Activated naive CD8-positive, alpha-beta T cell (primary cell): ENCODE data around the gene RSRC2.
"Not testable (repeated sequence)": the region's sequence is repeated elsewhere in the genome, so short reads cannot be mapped to it uniquely, and the experiment has no call there.

ENCODE experiments used
- H3K27ac Mint-ChIP-seq: one replicate; pipeline ENCODE4 v1.8.0; 2021; ENCODE audit warnings: mixed read lengths
- H3K27me3 Mint-ChIP-seq: one replicate; pipeline ENCODE4 v1.8.0; 2021; ENCODE audit warnings: mixed read lengths
- H3K36me3 Mint-ChIP-seq: one replicate; pipeline ENCODE4 v1.8.0; 2021; ENCODE audit warnings: mixed read lengths
- H3K4me1 Mint-ChIP-seq: one replicate; pipeline ENCODE4 v1.8.0; 2021; ENCODE audit warnings: low read depth, mixed read lengths
- H3K4me3 Mint-ChIP-seq: one replicate; pipeline ENCODE4 v1.8.0; 2021; ENCODE audit warnings: mild to moderate bottlenecking, mixed read lengths
- H3K9me3 Mint-ChIP-seq: one replicate; pipeline ENCODE4 v1.8.0; 2021; ENCODE audit warnings: low read depth, mixed read lengths

The RSRC2 gene

GRCh38 chr12:122528992-122529391 is 2.3 kb upstream of the RSRC2 start:
- Mint-ChIP-seq H3K4me1 (peaks cover 10% of the 10 kb centered on the region), H3K4me3 (peak overlapping the region; percentile 5), H3K27me3 (no peaks in the 10 kb centered on the region), H3K36me3 (peaks cover 9% of the 10 kb centered on the region), H3K27ac (no peak overlapping the region), H3K9me3 (no peaks in the 10 kb centered on the region)

GRCh38 chr12:122528582-122528981 is 1.8 kb upstream of the RSRC2 start:
- Mint-ChIP-seq H3K27me3 (no peaks in the 10 kb centered on the region), H3K36me3 (peaks cover 9% of the 10 kb centered on the region), H3K27ac (no peak overlapping the region)

GRCh38 chr12:122527478-122527944 is 775 bp upstream of the RSRC2 start:
- peaks cover 22% of the 10 kb centered on the region for H3K4me1 Mint-ChIP-seq
- no peak overlapping the region for H3K4me3 Mint-ChIP-seq
- H3K36me3 Mint-ChIP-seq: peaks cover 13% of the 10 kb centered on the region
- H3K27ac Mint-ChIP-seq: no peak overlapping the region
- no peaks in the 10 kb centered on the region for H3K27me3 Mint-ChIP-seq
- no peaks in the 10 kb centered on the region for H3K9me3 Mint-ChIP-seq

More at GRCh38 chr12:122528582-122528981, 1.8 kb upstream of the RSRC2 start:
- no peaks in the 10 kb centered on the region for H3K9me3 Mint-ChIP-seq
- peaks cover 14% of the 10 kb centered on the region for H3K4me1 Mint-ChIP-seq
- H3K4me3 Mint-ChIP-seq: peak overlapping the region; percentile 5

- H3K27me3 Mint-ChIP-seq: no peaks in the 10 kb centered on the region
- H3K36me3 Mint-ChIP-seq: peaks cover 15% of the 10 kb centered on the region
- H3K27ac Mint-ChIP-seq: peak overlapping the region; percentile 87
- H3K4me3 Mint-ChIP-seq: peak overlapping the region; percentile 97
- no peaks in the 10 kb centered on the region for H3K9me3 Mint-ChIP-seq
- H3K4me1 Mint-ChIP-seq: peaks cover 46% of the 10 kb centered on the region
These were observed 2.7 kb downstream of the RSRC2 start for GRCh38 chr12:122523846-122524718.

- H3K9me3 Mint-ChIP-seq: no peaks in the 10 kb centered on the region
- peaks cover 53% of the 10 kb centered on the region for H3K4me1 Mint-ChIP-seq
- peak overlapping the region; percentile 87 for H3K27ac Mint-ChIP-seq
- H3K27me3 Mint-ChIP-seq: no peaks in the 10 kb centered on the region
- peaks cover 17% of the 10 kb centered on the region for H3K36me3 Mint-ChIP-seq
- H3K4me3 Mint-ChIP-seq: peak overlapping the region; percentile 97
These were observed 3.5 kb downstream of the RSRC2 start for GRCh38 chr12:122523280-122523679.

- H3K36me3 Mint-ChIP-seq: peaks cover 20% of the 10 kb centered on the region
- H3K4me3 Mint-ChIP-seq: no peak overlapping the region
- H3K27me3 Mint-ChIP-seq: no peaks in the 10 kb centered on the region
- peak overlapping the region; percentile 82 for H3K27ac Mint-ChIP-seq
- no peaks in the 10 kb centered on the region for H3K9me3 Mint-ChIP-seq
- H3K4me1 Mint-ChIP-seq: peaks cover 63% of the 10 kb centered on the region
These were observed 6.1 kb downstream of the RSRC2 start for GRCh38 chr12:122520676-122521075.

- Mint-ChIP-seq H3K27ac (peak overlapping the region; percentile 72), H3K9me3 (no peaks in the 10 kb centered on the region), H3K4me1 (peaks cover 57% of the 10 kb centered on the region), H3K4me3 (no peak overlapping the region), H3K36me3 (peaks cover 17% of the 10 kb centered on the region), H3K27me3 (no peaks in the 10 kb centered on the region)
These were observed 7.3 kb downstream of the RSRC2 start for GRCh38 chr12:122519418-122519817.

GRCh38 chr12:122518908-122519307 is 7.8 kb downstream of the RSRC2 start:
- peak overlapping the region; percentile 72 for H3K27ac Mint-ChIP-seq
- H3K9me3 Mint-ChIP-seq: no peaks in the 10 kb centered on the region
- H3K27me3 Mint-ChIP-seq: no peaks in the 10 kb centered on the region
- peaks cover 52% of the 10 kb centered on the region for H3K4me1 Mint-ChIP-seq
- no peak overlapping the region for H3K4me3 Mint-ChIP-seq
- H3K36me3 Mint-ChIP-seq: peaks cover 13% of the 10 kb centered on the region

GRCh38 chr12:122517877-122518276 is 8.9 kb downstream of the RSRC2 start:
- H3K4me3 Mint-ChIP-seq: no peak overlapping the region

GRCh38 chr12:122516544-122517361 is 10.0 kb downstream of the RSRC2 start:
- H3K27me3 Mint-ChIP-seq: no peaks in the 10 kb centered on the region
- peaks cover 10% of the 10 kb centered on the region for H3K36me3 Mint-ChIP-seq
- peaks cover 36% of the 10 kb centered on the region for H3K4me1 Mint-ChIP-seq
- no peaks in the 10 kb centered on the region for H3K9me3 Mint-ChIP-seq
- H3K4me3 Mint-ChIP-seq: no peak overlapping the region
- peak overlapping the region; percentile 79 for H3K27ac Mint-ChIP-seq

More at GRCh38 chr12:122517877-122518276, 8.9 kb downstream of the RSRC2 start:
- peaks cover 44% of the 10 kb centered on the region for H3K4me1 Mint-ChIP-seq
- peak overlapping the region; percentile 12 for H3K27ac Mint-ChIP-seq
- H3K9me3 Mint-ChIP-seq: no peaks in the 10 kb centered on the region
- H3K36me3 Mint-ChIP-seq: peaks cover 10% of the 10 kb centered on the region
- no peaks in the 10 kb centered on the region for H3K27me3 Mint-ChIP-seq

GRCh38 chr12:122515275-122515674 is 11.5 kb downstream of the RSRC2 start:
- Mint-ChIP-seq H3K9me3 (no peaks in the 10 kb centered on the region), H3K4me3 (no peak overlapping the region), H3K27me3 (no peaks in the 10 kb centered on the region), H3K27ac (peak overlapping the region; percentile 11), H3K36me3 (peaks cover 8% of the 10 kb centered on the region), H3K4me1 (peaks cover 27% of the 10 kb centered on the region)

- peaks cover 3% of the 10 kb centered on the region for H3K36me3 Mint-ChIP-seq
- no peaks in the 10 kb centered on the region for H3K27me3 Mint-ChIP-seq
- no peaks in the 10 kb centered on the region for H3K9me3 Mint-ChIP-seq
- H3K27ac Mint-ChIP-seq: no peak overlapping the region
- no peak overlapping the region for H3K4me3 Mint-ChIP-seq
- peaks cover 16% of the 10 kb centered on the region for H3K4me1 Mint-ChIP-seq
These were observed 13.1 kb downstream of the RSRC2 start for GRCh38 chr12:122513660-122514059.

- peaks cover 14% of the 10 kb centered on the region for H3K4me1 Mint-ChIP-seq
- not testable (repeated sequence) for H3K27me3 Mint-ChIP-seq, H3K36me3 Mint-ChIP-seq, H3K27ac Mint-ChIP-seq, H3K4me3 Mint-ChIP-seq, H3K9me3 Mint-ChIP-seq
These were observed 13.7 kb downstream of the RSRC2 start for GRCh38 chr12:122513028-122513427.

- H3K4me3 Mint-ChIP-seq: no peak overlapping the region
- no peaks in the 10 kb centered on the region for H3K9me3 Mint-ChIP-seq
- no peak overlapping the region for H3K27ac Mint-ChIP-seq
- H3K4me1 Mint-ChIP-seq: peaks cover 1% of the 10 kb centered on the region
- H3K36me3 Mint-ChIP-seq: peaks cover 6% of the 10 kb centered on the region
- no peaks in the 10 kb centered on the region for H3K27me3 Mint-ChIP-seq
These were observed 18.6 kb downstream of the RSRC2 start for GRCh38 chr12:122508163-122508562.

- no peak overlapping the region for H3K4me3 Mint-ChIP-seq
- no peaks in the 10 kb centered on the region for H3K27me3 Mint-ChIP-seq
- H3K4me1 Mint-ChIP-seq: peaks cover 10% of the 10 kb centered on the region
- H3K27ac Mint-ChIP-seq: peak overlapping the region; percentile 67
- H3K9me3 Mint-ChIP-seq: no peaks in the 10 kb centered on the region
- H3K36me3 Mint-ChIP-seq: peaks cover 6% of the 10 kb centered on the region
These were observed 20.3 kb downstream of the RSRC2 start for GRCh38 chr12:122506393-122506938.
